CD14-positive monocyte (primary cell): ENCODE measurements around the gene GSTA3. TPM values are rescaled to one million over a fixed set of nuclear protein-coding genes. Genes with fewer than 3 reads are reported as not detected.
"Not testable (repeated sequence)": the region's sequence is repeated elsewhere in the genome, so short reads cannot be mapped to it uniquely, and the experiment has no call there.

Experiments
- DNase-seq, 3 donors: peaks; one replicate each; pipeline ENCODE4 v3.0.0-alpha.2; 2011 to 2022
- H2AFZ ChIP-seq: 2 replicates; pipeline ENCODE4 v1.6.0; 2012; ENCODE audit warnings: mild to moderate bottlenecking, low read depth, low read length, inconsistent platforms; ENCODE audit not compliant: insufficient read depth, poor library complexity, severe bottlenecking
- H3K27ac ChIP-seq, 2 donors: 1 replicate in 1 of 2; 2 replicates in 1 of 2; pipeline ENCODE4 v1.5.1; 2012 to 2013; ENCODE audit warnings: low read length in 2 of 2, control low read depth in 1 of 2, inconsistent platforms in 1 of 2, low read depth in 1 of 2, mild to moderate bottlenecking in 1 of 2
- H3K27me3 ChIP-seq, 2 donors: one replicate each; pipeline versions ENCODE4 v1.6.0 to v1.6.1; 2011 to 2013; ENCODE audit warnings: low read length in 2 of 2; ENCODE audit not compliant: control insufficient read depth in 2 of 2, insufficient read depth in 2 of 2
- H3K36me3 ChIP-seq, 2 donors: replicated peaks in 1 of 2; 1 replicate in 1 of 2; 2 replicates in 1 of 2; pipeline versions ENCODE4 v1.5.1 to v1.6.1; 2012 to 2013; ENCODE audit warnings: low read length in 2 of 2, control low read depth in 1 of 2, inconsistent platforms in 1 of 2, mild to moderate bottlenecking in 1 of 2; ENCODE audit not compliant: insufficient read depth in 2 of 2, control insufficient read depth in 1 of 2
- H3K4me1 ChIP-seq, 2 donors: 1 replicate in 1 of 2; 2 replicates in 1 of 2; pipeline versions ENCODE4 v1.5.1 to v1.6.1; 2012 to 2013; ENCODE audit warnings: low read length in 2 of 2, control low read depth in 1 of 2, inconsistent platforms in 1 of 2, mild to moderate bottlenecking in 1 of 2, moderate library complexity in 1 of 2; ENCODE audit not compliant: insufficient read depth in 2 of 2, control insufficient read depth in 1 of 2
- H3K4me2 ChIP-seq: replicated peaks from 2 replicates; pipeline ENCODE3; 2012; ENCODE audit warnings: low read length, moderate library complexity, mild to moderate bottlenecking; ENCODE audit not compliant: poor library complexity, severe bottlenecking; ENCODE audit errors: extremely low read depth
- H3K4me3 ChIP-seq, 3 experiments: fragments of 200-600 bp in 1 of 3; sonication (generic) in 1 of 3; replicated peaks in 1 of 3; 1 replicate in 2 of 3; 2 replicates in 1 of 3; pipeline ENCODE4 v1.5.1; 2011 to 2013; ENCODE audit warnings: low read length in 3 of 3, mild to moderate bottlenecking in 3 of 3, control low read depth in 2 of 3, low read depth in 2 of 3, inconsistent platforms in 1 of 3, moderate library complexity in 1 of 3
- H3K79me2 ChIP-seq: 2 replicates; pipeline ENCODE4 v1.6.0; 2012; ENCODE audit warnings: mild to moderate bottlenecking, control low read depth, inconsistent platforms, low read length, moderate library complexity; ENCODE audit not compliant: insufficient read depth
- H3K9ac ChIP-seq: 2 replicates; pipeline ENCODE4 v1.6.0; 2017; ENCODE audit warnings: low read length, mild to moderate bottlenecking; ENCODE audit not compliant: insufficient read depth, poor library complexity, severe bottlenecking
- H3K9me3 ChIP-seq, 2 donors: replicated peaks in 1 of 2; 1 replicate in 1 of 2; 2 replicates in 1 of 2; pipeline versions ENCODE4 v1.5.1 to v1.6.1; 2012 to 2013; ENCODE audit warnings: low read length in 2 of 2, control low read depth in 1 of 2; ENCODE audit not compliant: control insufficient read depth in 1 of 2, insufficient read depth in 1 of 2
- H4K20me1 ChIP-seq: 2 replicates; pipeline ENCODE4 v1.6.0; 2012; ENCODE audit warnings: mild to moderate bottlenecking, low read length, control low read depth, moderate library complexity; ENCODE audit not compliant: insufficient read depth
- H3K27ac Mint-ChIP-seq, 7 donors: one replicate each; pipeline ENCODE4 v1.8.0; 2020; ENCODE audit warnings: mild to moderate bottlenecking in 7 of 7, mixed read lengths in 7 of 7, moderate library complexity in 6 of 7, inconsistent platforms in 2 of 7
- H3K27me3 Mint-ChIP-seq, 3 donors: one replicate each; pipeline ENCODE4 v1.8.0; 2021 to 2022; ENCODE audit warnings: low read depth in 3 of 3, mild to moderate bottlenecking in 3 of 3, mixed read lengths in 3 of 3, moderate library complexity in 3 of 3, inconsistent platforms in 1 of 3
- H3K36me3 Mint-ChIP-seq, 2 donors: one replicate each; pipeline ENCODE4 v1.8.0; 2020; ENCODE audit warnings: mixed read lengths in 2 of 2, inconsistent platforms in 1 of 2, mild to moderate bottlenecking in 1 of 2
- H3K4me1 Mint-ChIP-seq: one replicate; pipeline ENCODE4 v1.8.0; 2020; ENCODE audit warnings: mild to moderate bottlenecking, mixed read lengths
- H3K4me3 Mint-ChIP-seq, 2 donors: one replicate each; pipeline ENCODE4 v1.8.0; 2020; ENCODE audit warnings: mild to moderate bottlenecking in 2 of 2, mixed read lengths in 2 of 2, moderate library complexity in 1 of 2
- H3K9me3 Mint-ChIP-seq, 7 donors: one replicate each; pipeline ENCODE4 v1.8.0; 2020 to 2022; ENCODE audit warnings: mixed read lengths in 7 of 7, mild to moderate bottlenecking in 6 of 7, moderate library complexity in 6 of 7, inconsistent platforms in 2 of 7
- CTCF ChIP-seq: fragments of 200-600 bp; IDR thresholded peaks from one replicate; pipeline ENCODE4 v1.8.0; 2022; ENCODE audit warnings: antibody characterized with exemption, mild to moderate bottlenecking
- WGBS: methylation state at CpG from one replicate; pipeline ENCODE4 v1.1.5; 2013; ENCODE audit warnings: missing lambda C conversion rate; ENCODE audit not compliant: insufficient coverage; 5-methylcytosine and 5-hydroxymethylcytosine counted together
- intact Hi-C, 2 donors: fragments of 100-400 bp; cut with micrococcal nuclease; formaldehyde crosslinking; loops; one replicate each; pipeline versions ENCODE4 v1.15.0 to v1.15.1; 2023
- polyA plus RNA-seq, 3 donors: library from polyadenylated mRNA; depleted of rRNA in 1 of 3; unstranded in 2 of 3; stranded (reverse) in 1 of 3; fragments of 300-500 nt in 2 of 3; fragments of >200 nt in 1 of 3; fragmentation: Illumina TruSeq in 2 of 3; gene quantifications; 1 replicate in 2 of 3; 2 replicates in 1 of 3; pipeline ENCODE4 v1.2.3, GENCODE V29; 2012 to 2021

Gene GSTA3
- polyA plus RNA-seq, 3 donors, result not detected

GRCh38 chr6:52868899-52869298, 40.6 kb downstream of the GSTA3 start:
- H3K4me3 ChIP-seq, H3K4me1 ChIP-seq, H3K4me2 ChIP-seq, H3K9me3 ChIP-seq, intact Hi-C loops, H3K27me3 Mint-ChIP-seq, H4K20me1 ChIP-seq, H3K4me3 Mint-ChIP-seq, H3K27ac ChIP-seq, H3K27me3 ChIP-seq, H3K27ac Mint-ChIP-seq, H3K36me3 ChIP-seq, H3K4me1 Mint-ChIP-seq, H2AFZ ChIP-seq, H3K9me3 Mint-ChIP-seq, H3K36me3 Mint-ChIP-seq, H3K79me2 ChIP-seq, H3K9ac ChIP-seq, DNase-seq: not testable (repeated sequence)
- WGBS, result no CpG with 5 or more reads among the region's 5 CpGs

- Histone ChIP-seq H3K9me3 (no peaks in the 10 kb centered on the region), H3K27me3 (no peaks in the 10 kb centered on the region), H3K36me3 (no peaks in the 10 kb centered on the region), H3K4me3 (no peak overlapping the region), H3K27ac (no peak overlapping the region), H3K9ac (no peak overlapping the region), H3K4me2 (no peak overlapping the region), H2AFZ (no peak overlapping the region), H4K20me1 (no peaks in the 10 kb centered on the region), H3K79me2 (no peaks in the 10 kb centered on the region), H3K4me1 (no peaks in the 10 kb centered on the region)
- no peak overlapping the region for H3K4me3 Mint-ChIP-seq
- peaks cover 0 to 3% (median 0%) of the 10 kb centered on the region in 3 donors for H3K27me3 Mint-ChIP-seq
- H3K9me3 Mint-ChIP-seq, result peaks cover 0 to 7% (median 0%) of the 10 kb centered on the region in 7 donors
- no peaks in the 10 kb centered on the region for H3K4me1 Mint-ChIP-seq
- no peaks in the 10 kb centered on the region for H3K36me3 Mint-ChIP-seq
- no peak for TF ChIP-seq CTCF
- DNase-seq, result no peak
- no CpG with 5 or more reads among the region's 1 CpG for WGBS
- H3K27ac Mint-ChIP-seq, result no peak overlapping the region
- intact Hi-C loops, result no loop called here
Measured at GRCh38 chr6:52868240-52868639, 41.3 kb downstream of the GSTA3 start.

GRCh38 chr6:52861151-52861550, 48.3 kb downstream of the GSTA3 start:
- H3K9me3 ChIP-seq, H3K4me1 Mint-ChIP-seq, H3K9ac ChIP-seq, H3K36me3 Mint-ChIP-seq, H3K36me3 ChIP-seq, H3K4me1 ChIP-seq, DNase-seq, H3K4me3 Mint-ChIP-seq, H3K27me3 Mint-ChIP-seq, H3K4me2 ChIP-seq, H2AFZ ChIP-seq, H4K20me1 ChIP-seq, H3K27ac Mint-ChIP-seq, intact Hi-C loops, H3K4me3 ChIP-seq, H3K79me2 ChIP-seq, H3K27ac ChIP-seq, H3K27me3 ChIP-seq: not testable (repeated sequence)
- 100% methylated on average over 6 of the region's 7 CpGs for WGBS
- peaks cover 0 to 11% (median 4%) of the 10 kb centered on the region in 7 donors for H3K9me3 Mint-ChIP-seq
